HCT116 (cell line): ENCODE measurements around the gene OTOP2.

Experiments used
- ATF3 ChIP-seq: IDR thresholded peaks from 2 replicates; pipeline ENCODE4 v1.6.1; 2012
- CTCF ChIP-seq, 3 experiments: fragments of 200-600 bp in 1 of 3; sonication (generic) in 1 of 3; IDR thresholded peaks in 2 of 3; conservative IDR thresholded peaks in 1 of 3; 2 replicates each; pipeline ENCODE4 v1.5.1; 2012 to 2017; ENCODE audit warnings: low read depth in 2 of 3, low read length in 2 of 3, antibody characterized with exemption in 1 of 3, borderline replicate concordance in 1 of 3, control low read depth in 1 of 3, mild to moderate bottlenecking in 1 of 3, mixed read lengths in 1 of 3, mixed run types in 1 of 3, moderate library complexity in 1 of 3; ENCODE audit not compliant: insufficient read depth in 1 of 3
- FOSL1 ChIP-seq: IDR thresholded peaks from 2 replicates; pipeline ENCODE4 v1.6.1; 2012; ENCODE audit warnings: low read depth
- ZFX ChIP-seq: fragments of 450-650 bp; IDR thresholded peaks from 2 replicates; pipeline ENCODE4 v1.6.1; 2017

- no peak for TF ChIP-seq ZFX
- TF ChIP-seq CTCF (IDR thresholded peaks at IDR 0.05 in 2 of 3, conservative IDR thresholded peaks at IDR 0.05 in 1 of 3; ENCODE audit: borderline replicate concordance in 1 of 3, insufficient read depth in 1 of 3, low read depth in 2 of 3, low read length in 2 of 3): no peak
- TF ChIP-seq ATF3: no peak
- TF ChIP-seq FOSL1: no peak
Measured at GRCh38 chr17:74964246-74964761, 40.2 kb downstream of the OTOP2 start.
